Measurements from ENCODE around the gene RSPO4. TPM values are rescaled to one million over a fixed set of nuclear protein-coding genes. Genes with fewer than 3 reads are reported as not detected.

Gene RSPO4
- total and polyA plus RNA-seq, 7 donors, result 0.09 TPM; not detected in 6

- intact Hi-C loops (cut with DNase I), result no loop called here
- Histone ChIP-seq H3K36me3 (no peaks in the 10 kb centered on the region), H3K4me1 (no peaks in the 10 kb centered on the region), H3K27me3 (peaks cover 0 to 22% (median 0%) of the 10 kb centered on the region in 3 donors), H3K27ac (no peak overlapping the region), H3K9me3 (no peaks in the 10 kb centered on the region), H3K4me3 (no peak overlapping the region)
- TF ChIP-seq POLR2AphosphoS5 (IDR thresholded peaks at IDR 0.05) (no peak), CTCF (IDR thresholded peaks at IDR 0.05) (no peak), EP300 (IDR thresholded peaks at IDR 0.05) (no peak), POLR2A (IDR thresholded peaks at IDR 0.05) (no peak)
- 76 to 87% methylated on average over 5 of the region's 5 CpGs for WGBS, 2 donors
- DNase-seq, result no peak
Observed at GRCh38 chr20:913306-913849, 88.7 kb downstream of the RSPO4 start.

- Histone ChIP-seq H3K27ac (no peak overlapping the region), H3K9me3 (no peaks in the 10 kb centered on the region), H3K27me3 (peaks cover 0 to 22% (median 0%) of the 10 kb centered on the region in 3 donors), H3K36me3 (no peaks in the 10 kb centered on the region), H3K4me3 (no peak overlapping the region), H3K4me1 (no peaks in the 10 kb centered on the region)
- 51 to 67% methylated on average over 5 of the region's 5 CpGs for WGBS, 2 donors
- no peak for DNase-seq
- TF ChIP-seq EP300 (IDR thresholded peaks at IDR 0.05), result no peak
- no peak for TF ChIP-seq POLR2A (IDR thresholded peaks at IDR 0.05)
- TF ChIP-seq POLR2AphosphoS5 (IDR thresholded peaks at IDR 0.05), result no peak
- intact Hi-C loops (cut with DNase I), result no loop called here
Observed at GRCh38 chr20:911882-912600, 90.1 kb downstream of the RSPO4 start.

- DNase-seq, result no peak
- 58 to 70% methylated on average over 12 of the region's 12 CpGs for WGBS, 2 donors
- no peak overlapping the region for H3K27ac ChIP-seq
- no peaks in the 10 kb centered on the region for H3K36me3 ChIP-seq
- intact Hi-C loops (cut with DNase I), result no loop called here
- no peak for TF ChIP-seq EP300 (IDR thresholded peaks at IDR 0.05)
- no peak for TF ChIP-seq POLR2AphosphoS5 (IDR thresholded peaks at IDR 0.05)
- TF ChIP-seq POLR2A (IDR thresholded peaks at IDR 0.05), result no peak
- no peak for TF ChIP-seq CTCF (IDR thresholded peaks at IDR 0.05)
- H3K27me3 ChIP-seq, result peaks cover 0 to 22% (median 0%) of the 10 kb centered on the region in 3 donors
- no peaks in the 10 kb centered on the region for H3K9me3 ChIP-seq
- no peak overlapping the region for H3K4me3 ChIP-seq
- no peaks in the 10 kb centered on the region for H3K4me1 ChIP-seq
Observed at GRCh38 chr20:910870-911770, 91.0 kb downstream of the RSPO4 start.

GRCh38 chr20:910132-910869, 91.8 kb downstream of the RSPO4 start:
- no peak for DNase-seq
- Histone ChIP-seq H3K4me3 (no peak overlapping the region), H3K4me1 (no peaks in the 10 kb centered on the region), H3K36me3 (no peaks in the 10 kb centered on the region), H3K9me3 (no peaks in the 10 kb centered on the region), H3K27me3 (peaks cover 0 to 22% (median 0%) of the 10 kb centered on the region in 3 donors), H3K27ac (no peak overlapping the region)
- intact Hi-C loops (cut with DNase I), result no loop called here
- 37 to 57% methylated on average over 9 of the region's 9 CpGs for WGBS, 2 donors
- TF ChIP-seq CTCF (IDR thresholded peaks at IDR 0.05), result no peak
- no peak for TF ChIP-seq EP300 (IDR thresholded peaks at IDR 0.05)
- TF ChIP-seq POLR2A (IDR thresholded peaks at IDR 0.05), result no peak
- no peak for TF ChIP-seq POLR2AphosphoS5 (IDR thresholded peaks at IDR 0.05)

Measured in sigmoid colon (tissue), 7 donors.